H9 (cell line): ENCODE results near the gene CSTF3. TPM values are rescaled to one million over a fixed set of nuclear protein-coding genes. Genes with fewer than 3 reads are reported as not detected.

Experiments used
- DNase-seq: peaks from one replicate; pipeline ENCODE4 v3.0.0-alpha.2; 2017
- H2AFZ ChIP-seq: one replicate; pipeline ENCODE4 v1.6.1; 2013; ENCODE audit warnings: mild to moderate bottlenecking, low read length, control low read depth, moderate library complexity
- H2AK5ac ChIP-seq: 2 replicates; pipeline ENCODE4 v1.6.1; 2013; ENCODE audit warnings: low read length, control low read depth, mixed read lengths; ENCODE audit not compliant: insufficient read length
- H2BK120ac ChIP-seq: one replicate; pipeline ENCODE4 v1.6.1; 2013; ENCODE audit warnings: low read depth, mild to moderate bottlenecking, low read length, control low read depth, inconsistent platforms; ENCODE audit not compliant: poor library complexity, severe bottlenecking
- H2BK12ac ChIP-seq: 2 replicates; pipeline ENCODE4 v1.6.1; 2013; ENCODE audit warnings: low read length, control low read depth, mixed read lengths, low read depth; ENCODE audit not compliant: insufficient read length
- H2BK15ac ChIP-seq: 2 replicates; pipeline ENCODE4 v1.6.1; 2013; ENCODE audit warnings: low read depth, low read length, control low read depth
- H2BK20ac ChIP-seq: one replicate; pipeline ENCODE4 v1.6.1; 2013; ENCODE audit warnings: low read depth, mild to moderate bottlenecking, low read length, control low read depth, inconsistent platforms; ENCODE audit not compliant: poor library complexity, severe bottlenecking
- H2BK5ac ChIP-seq: 2 replicates; pipeline ENCODE4 v1.6.1; 2013; ENCODE audit warnings: low read length, control low read depth, mixed read lengths; ENCODE audit not compliant: insufficient read length
- H3K14ac ChIP-seq: 2 replicates; pipeline ENCODE4 v1.6.1; 2013; ENCODE audit warnings: low read length, control low read depth; ENCODE audit not compliant: insufficient read depth
- H3K18ac ChIP-seq: 2 replicates; pipeline ENCODE4 v1.6.1; 2013; ENCODE audit warnings: low read depth, mild to moderate bottlenecking, mixed read lengths, low read length, control low read depth; ENCODE audit not compliant: insufficient read length
- H3K23ac ChIP-seq: 2 replicates; pipeline ENCODE4 v1.6.1; 2013; ENCODE audit warnings: low read length, control low read depth, mixed read lengths, low read depth; ENCODE audit not compliant: insufficient read length
- H3K23me2 ChIP-seq: 2 replicates; pipeline ENCODE4 v1.6.1; 2013; ENCODE audit warnings: low read depth, mild to moderate bottlenecking, mixed read lengths, low read length, control low read depth; ENCODE audit not compliant: insufficient read length, poor library complexity, severe bottlenecking
- H3K27ac ChIP-seq: 2 replicates; pipeline ENCODE4 v1.5.1; 2013; ENCODE audit warnings: low read length, control low read depth, mixed read lengths, low read depth; ENCODE audit not compliant: insufficient read length
- H3K27me3 ChIP-seq: 2 replicates; pipeline ENCODE4 v1.6.1; 2013; ENCODE audit warnings: low read length, control low read depth, inconsistent platforms; ENCODE audit not compliant: insufficient read depth
- H3K4ac ChIP-seq: 2 replicates; pipeline ENCODE4 v1.6.1; 2013; ENCODE audit warnings: low read depth, mild to moderate bottlenecking, control low read depth, inconsistent platforms, low read length, moderate library complexity
- H3K4me1 ChIP-seq: 2 replicates; pipeline ENCODE4 v1.6.1; 2013; ENCODE audit warnings: low read length, control low read depth, inconsistent platforms; ENCODE audit not compliant: insufficient read depth
- H3K4me2 ChIP-seq: 2 replicates; pipeline ENCODE4 v1.6.1; 2013; ENCODE audit warnings: low read length, control low read depth, mixed read lengths; ENCODE audit not compliant: insufficient read length, insufficient read depth
- H3K56ac ChIP-seq: 2 replicates; pipeline ENCODE4 v1.6.1; 2013; ENCODE audit warnings: low read depth, mild to moderate bottlenecking, mixed read lengths, low read length, control low read depth; ENCODE audit not compliant: insufficient read length
- H3K79me1 ChIP-seq: 2 replicates; pipeline ENCODE4 v1.6.1; 2013; ENCODE audit warnings: low read depth, mild to moderate bottlenecking, moderate library complexity, low read length, control low read depth, inconsistent platforms; ENCODE audit not compliant: insufficient read depth, poor library complexity, severe bottlenecking
- H3K79me2 ChIP-seq: 2 replicates; pipeline ENCODE4 v1.6.1; 2013; ENCODE audit warnings: low read length, control low read depth, inconsistent platforms; ENCODE audit not compliant: insufficient read depth
- H3K9ac ChIP-seq: 2 replicates; pipeline ENCODE4 v1.6.1; 2013; ENCODE audit warnings: low read length, control low read depth, mixed read lengths; ENCODE audit not compliant: insufficient read length; ENCODE audit errors: extremely low read depth
- H3K9me3 ChIP-seq: one replicate; pipeline ENCODE4 v1.6.1; 2013; ENCODE audit warnings: low read depth, low read length, inconsistent platforms; ENCODE audit not compliant: control insufficient read depth
- H3T11ph ChIP-seq: one replicate; pipeline ENCODE4 v1.6.1; 2013; ENCODE audit warnings: mild to moderate bottlenecking, low read length, control low read depth, inconsistent platforms
- H4K20me1 ChIP-seq: one replicate; pipeline ENCODE4 v1.6.1; 2013; ENCODE audit not compliant: control insufficient read depth, insufficient read length, insufficient read depth
- H4K5ac ChIP-seq: 2 replicates; pipeline ENCODE4 v1.6.1; 2013; ENCODE audit warnings: low read depth, mild to moderate bottlenecking, mixed read lengths, low read length, control low read depth; ENCODE audit not compliant: insufficient read length
- H4K8ac ChIP-seq: replicated peaks from 2 replicates; pipeline ENCODE4 v1.6.1; 2013; ENCODE audit warnings: low read length, control low read depth, mixed read lengths, low read depth; ENCODE audit not compliant: insufficient read length
- H4K91ac ChIP-seq: 2 replicates; pipeline ENCODE4 v1.6.1; 2013; ENCODE audit warnings: low read depth, mild to moderate bottlenecking, moderate library complexity, mixed read lengths, low read length, control low read depth; ENCODE audit not compliant: insufficient read length
- H3K27ac Mint-ChIP-seq, 3 experiments: 2 replicates in 2 of 3; 3 replicates in 1 of 3; pipeline ENCODE4 v1.8.0; 2020 to 2021; ENCODE audit warnings: mixed read lengths in 3 of 3, mild to moderate bottlenecking in 1 of 3, moderate library complexity in 1 of 3
- H3K27me3 Mint-ChIP-seq: 2 replicates; pipeline ENCODE4 v1.8.0; 2021; ENCODE audit warnings: low read depth, mild to moderate bottlenecking, moderate library complexity, mixed read lengths
- H3K36me3 Mint-ChIP-seq, 3 experiments: 2 replicates in 2 of 3; 3 replicates in 1 of 3; pipeline ENCODE4 v1.8.0; 2020 to 2021; ENCODE audit warnings: low read depth in 3 of 3, mixed read lengths in 3 of 3; ENCODE audit not compliant: insufficient read depth in 1 of 3
- H3K4me1 Mint-ChIP-seq, 2 experiments: 2 replicates each; pipeline ENCODE4 v1.8.0; 2020; ENCODE audit warnings: mixed read lengths in 2 of 2
- H3K4me3 Mint-ChIP-seq, 2 experiments: 2 replicates in 1 of 2; 3 replicates in 1 of 2; pipeline ENCODE4 v1.8.0; 2020 to 2021; ENCODE audit warnings: mild to moderate bottlenecking in 2 of 2, mixed read lengths in 2 of 2, moderate library complexity in 1 of 2
- H3K9me3 Mint-ChIP-seq, 2 experiments: 2 replicates in 1 of 2; 3 replicates in 1 of 2; pipeline ENCODE4 v1.8.0; 2020; ENCODE audit warnings: mild to moderate bottlenecking in 2 of 2, mixed read lengths in 2 of 2, moderate library complexity in 1 of 2
- total RNA-seq: library from RNA; stranded (reverse); gene quantifications from 2 replicates; pipeline ENCODE4 v1.2.1, GENCODE V29; 2021
- TF ChIP-seq, protein P1 (sequence below): fragments of 200-600 bp; sonication (generic); conservative IDR thresholded peaks from 3 replicates; pipeline ENCODE4 v1.8.0; 2021; ENCODE audit warnings: antibody characterized with exemption, mild to moderate bottlenecking

Gene CSTF3
- total RNA-seq, 1 experiment from 2014 or later = 41.5 TPM

DNA sequence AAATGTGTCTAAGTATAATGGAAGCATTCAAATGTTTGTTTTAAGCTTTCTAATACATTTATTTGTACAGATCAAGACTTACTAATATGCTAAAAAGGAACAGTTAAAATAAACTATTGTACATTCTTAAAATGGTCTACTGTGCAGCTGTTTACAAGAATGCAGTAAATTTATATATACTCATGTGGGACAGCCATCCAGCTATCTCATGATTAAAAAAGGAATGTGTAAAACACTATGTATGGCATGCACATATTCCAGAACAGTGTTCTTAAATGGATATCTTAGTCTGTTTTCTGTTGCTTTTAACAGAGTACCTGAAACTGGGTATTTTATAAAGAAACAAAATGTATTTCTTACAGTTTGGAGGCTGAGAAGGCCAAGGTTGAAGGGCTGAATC, 30.2 kb upstream of the CSTF3 start:
- H3K27me3 ChIP-seq = no peaks in the 10 kb centered on the region
- Mint-ChIP-seq H3K27ac (peak overlapping the region in 1 of 3 experiments; percentile 60; a peak in 1 of 7 replicates), H3K36me3 (no peaks in the 10 kb centered on the region; a peak in 1 of 7 replicates), H3K27me3 (no peaks in the 10 kb centered on the region; the same call in 1 of the 2 replicates), H3K4me3 (no peak overlapping the region), H3K4me1 (peaks cover 24 to 32% of the 10 kb centered on the region in 2 experiments), H3K9me3 (no peaks in the 10 kb centered on the region)
- H2AFZ ChIP-seq = no peak overlapping the region
- no peak overlapping the region for H2BK5ac ChIP-seq
- no peak overlapping the region for H3K18ac ChIP-seq
- H4K8ac ChIP-seq = no peak overlapping the region
- no peaks in the 10 kb centered on the region for H3K79me1 ChIP-seq
- H2AK5ac ChIP-seq = no peak overlapping the region
- peaks cover 5% of the 10 kb centered on the region; the same call in 1 of the 2 replicates for H3K4me1 ChIP-seq
- H3K27ac ChIP-seq = no peak overlapping the region
- no peak overlapping the region for H2BK15ac ChIP-seq
- TF ChIP-seq, protein P1, sequence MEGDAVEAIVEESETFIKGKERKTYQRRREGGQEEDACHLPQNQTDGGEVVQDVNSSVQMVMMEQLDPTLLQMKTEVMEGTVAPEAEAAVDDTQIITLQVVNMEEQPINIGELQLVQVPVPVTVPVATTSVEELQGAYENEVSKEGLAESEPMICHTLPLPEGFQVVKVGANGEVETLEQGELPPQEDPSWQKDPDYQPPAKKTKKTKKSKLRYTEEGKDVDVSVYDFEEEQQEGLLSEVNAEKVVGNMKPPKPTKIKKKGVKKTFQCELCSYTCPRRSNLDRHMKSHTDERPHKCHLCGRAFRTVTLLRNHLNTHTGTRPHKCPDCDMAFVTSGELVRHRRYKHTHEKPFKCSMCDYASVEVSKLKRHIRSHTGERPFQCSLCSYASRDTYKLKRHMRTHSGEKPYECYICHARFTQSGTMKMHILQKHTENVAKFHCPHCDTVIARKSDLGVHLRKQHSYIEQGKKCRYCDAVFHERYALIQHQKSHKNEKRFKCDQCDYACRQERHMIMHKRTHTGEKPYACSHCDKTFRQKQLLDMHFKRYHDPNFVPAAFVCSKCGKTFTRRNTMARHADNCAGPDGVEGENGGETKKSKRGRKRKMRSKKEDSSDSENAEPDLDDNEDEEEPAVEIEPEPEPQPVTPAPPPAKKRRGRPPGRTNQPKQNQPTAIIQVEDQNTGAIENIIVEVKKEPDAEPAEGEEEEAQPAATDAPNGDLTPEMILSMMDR = no peak
- H3T11ph ChIP-seq = no peak overlapping the region
- no peaks in the 10 kb centered on the region for H3K23me2 ChIP-seq
- no peak overlapping the region for H3K23ac ChIP-seq
- no peak overlapping the region for H3K9ac ChIP-seq
- no peaks in the 10 kb centered on the region for H3K79me2 ChIP-seq
- no peak overlapping the region for H2BK120ac ChIP-seq
- H4K91ac ChIP-seq = no peak overlapping the region
- no peaks in the 10 kb centered on the region for H3K9me3 ChIP-seq
- no peak for DNase-seq
- H2BK20ac ChIP-seq = no peak overlapping the region
- H3K14ac ChIP-seq = no peak overlapping the region
- H3K4ac ChIP-seq = no peak overlapping the region
- no peak overlapping the region for H3K56ac ChIP-seq
- H4K5ac ChIP-seq = no peak overlapping the region
- no peaks in the 10 kb centered on the region for H4K20me1 ChIP-seq
- H2BK12ac ChIP-seq = no peak overlapping the region
- no peak overlapping the region for H3K4me2 ChIP-seq
